AG09309 (cell line): Measurements from ENCODE around the gene FRS2.

Experiments used
- DNase-seq: peaks from one replicate; pipeline ENCODE4 v3.0.0-alpha.2; 2010; ENCODE audit warnings: low read depth
- H3K4me3 ChIP-seq: 2 replicates; pipeline ENCODE4 v1.5.1; 2011; ENCODE audit warnings: mild to moderate bottlenecking, low read depth, low read length, moderate library complexity; ENCODE audit not compliant: control insufficient read depth
- CTCF ChIP-seq: IDR thresholded peaks from 2 replicates; pipeline ENCODE4 v1.5.1; 2011; ENCODE audit warnings: mild to moderate bottlenecking, low read depth, low read length, inconsistent platforms; ENCODE audit not compliant: insufficient read depth, control insufficient read depth; ENCODE audit errors: missing control alignments

Gene FRS2

GRCh38 chr12:69527506-69528272 is 57.5 kb downstream of the FRS2 start:
- peak; percentile 24 for DNase-seq
- H3K4me3 ChIP-seq = no peak overlapping the region

DNA sequence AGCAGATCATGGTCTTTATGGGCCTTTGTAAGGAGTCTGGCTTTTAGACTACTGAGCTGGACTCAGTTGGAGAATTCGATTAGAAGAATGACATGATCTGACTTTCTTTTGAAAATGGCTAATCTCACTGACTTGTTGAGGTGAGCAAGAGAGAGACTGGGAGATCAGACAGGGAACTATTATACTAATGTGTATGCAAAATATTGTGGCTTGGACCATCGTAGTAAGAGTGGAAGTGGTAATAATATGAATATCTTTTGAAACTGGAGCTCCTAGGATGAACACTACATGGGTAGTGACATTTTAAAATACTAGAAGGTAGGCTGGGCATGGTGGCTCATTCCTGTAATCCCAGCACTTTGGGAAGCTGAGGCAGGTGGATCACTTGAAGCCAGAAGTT is 58.8 kb downstream of the FRS2 start:
- no peak for DNase-seq
- TF ChIP-seq CTCF = no peak
- H3K4me3 ChIP-seq = no peak overlapping the region

More at GRCh38 chr12:69527506-69528272, 57.5 kb downstream of the FRS2 start:
- no peak for TF ChIP-seq CTCF

- DNase-seq = no peak
- no peak overlapping the region for H3K4me3 ChIP-seq
- no peak for TF ChIP-seq CTCF
Measured at GRCh38 chr12:69533844-69534243, 63.7 kb downstream of the FRS2 start.

DNA sequence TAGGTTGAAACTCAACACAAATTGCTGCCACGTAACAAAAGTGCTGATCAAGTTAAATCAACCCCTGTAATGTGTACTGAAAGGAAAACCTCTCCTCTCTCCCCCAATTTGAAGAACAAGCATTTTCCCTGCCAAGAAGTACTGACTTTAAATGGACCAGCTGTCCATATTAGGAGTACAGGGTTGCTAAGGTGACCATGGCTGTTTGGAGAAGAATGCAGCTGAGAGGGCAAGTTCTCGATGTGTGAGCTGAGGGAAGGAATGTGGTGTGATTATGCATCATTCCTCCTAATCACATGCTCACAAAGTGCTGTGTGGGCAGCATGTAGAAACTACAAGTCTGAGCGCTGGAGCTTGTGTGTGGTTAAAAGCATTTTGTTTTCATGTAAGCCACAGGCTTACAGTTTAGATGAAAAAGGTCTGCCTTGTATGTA is 64.2 kb downstream of the FRS2 start:
- no peak for TF ChIP-seq CTCF
- no peak overlapping the region for H3K4me3 ChIP-seq
- DNase-seq = peak; percentile 94

- H3K4me3 ChIP-seq = no peak overlapping the region
- DNase-seq = peak; percentile 84
- TF ChIP-seq CTCF = peak; percentile 8
Measured at GRCh38 chr12:69540987-69541386, 70.8 kb downstream of the FRS2 start.

DNA sequence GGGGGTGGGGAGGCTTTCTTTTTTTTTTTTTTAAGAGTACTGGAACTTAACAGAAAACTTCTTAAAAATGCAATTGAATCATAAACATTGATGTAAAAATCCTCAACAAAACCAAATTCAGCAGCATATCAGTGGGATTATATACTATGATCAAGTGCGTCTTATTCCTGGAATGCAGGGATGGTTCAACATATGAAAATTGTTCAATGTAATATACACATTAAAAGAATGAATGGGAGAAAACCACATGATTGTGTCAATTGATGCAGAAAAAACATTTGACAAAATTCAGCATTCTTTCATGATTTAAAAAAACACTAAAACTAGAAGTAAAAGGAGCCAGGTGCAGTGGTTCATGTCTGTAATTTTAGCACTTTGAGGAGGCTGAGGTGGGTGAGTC is 73.9 kb downstream of the FRS2 start:
- no peak for TF ChIP-seq CTCF
- no peak overlapping the region for H3K4me3 ChIP-seq
- no peak for DNase-seq
